Esophagus mucosa (tissue), 1 donor: ENCODE measurements around the gene SLC7A9. TPM values are rescaled to one million over a fixed set of nuclear protein-coding genes. Genes with fewer than 3 reads are reported as not detected.
A peak's percentile ranks its signal among the peaks of the same experiment; 100 is the strongest.
"Not testable (repeated sequence)": the region's sequence is repeated elsewhere in the genome, so short reads cannot be mapped to it uniquely, and the experiment has no call there.

Experiments used
- ATAC-seq: fragments of 200-7000 bp; cut with Tn5 transposase; one replicate; pipeline ENCODE4 v1.9.1; 2020
- total RNA-seq: library from RNA; stranded (reverse); gene quantifications from one replicate; pipeline ENCODE4 v1.2.4, GENCODE V29; 2023
- donor health status: DM: yes; HTN: yes; CAD: no.

The SLC7A9 gene
- total RNA-seq, 1 donor from 2014 or later: 0.08 TPM

DNA sequence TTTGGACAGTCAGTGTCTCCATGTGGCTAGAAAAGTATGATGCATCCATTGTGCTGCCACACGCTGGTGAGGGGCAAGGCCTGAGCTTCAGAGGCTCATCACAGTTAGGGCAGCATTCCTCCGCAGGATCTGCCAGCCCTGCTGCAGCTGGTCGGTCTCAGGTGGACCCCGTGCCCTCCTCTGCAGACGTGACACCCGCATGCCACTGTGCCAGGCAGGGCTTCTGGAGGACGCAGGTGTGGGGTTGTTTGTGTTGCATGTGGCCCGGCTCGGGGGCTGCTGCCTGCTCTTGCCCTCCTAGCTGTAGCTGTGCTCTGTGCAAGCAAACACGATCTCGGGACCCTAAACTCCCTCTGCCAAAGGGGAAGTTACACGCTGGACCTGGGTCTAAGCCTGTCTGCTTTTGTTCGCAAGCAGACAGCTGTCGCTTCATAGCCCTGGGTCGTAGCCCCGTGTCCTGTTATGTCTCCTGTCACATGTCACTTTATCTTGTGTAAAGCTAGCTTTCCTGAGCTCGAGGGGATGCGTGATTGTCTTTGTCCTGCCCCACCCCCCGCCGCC lies 45.3 kb downstream of the SLC7A9 start:
- peak; percentile 26 for ATAC-seq

- no peak for ATAC-seq
Observed at GRCh38 chr19:32823747-32824102, 45.8 kb downstream of the SLC7A9 start.

GRCh38 chr19:32822916-32823746 lies 46.4 kb downstream of the SLC7A9 start:
- ATAC-seq: no peak

DNA sequence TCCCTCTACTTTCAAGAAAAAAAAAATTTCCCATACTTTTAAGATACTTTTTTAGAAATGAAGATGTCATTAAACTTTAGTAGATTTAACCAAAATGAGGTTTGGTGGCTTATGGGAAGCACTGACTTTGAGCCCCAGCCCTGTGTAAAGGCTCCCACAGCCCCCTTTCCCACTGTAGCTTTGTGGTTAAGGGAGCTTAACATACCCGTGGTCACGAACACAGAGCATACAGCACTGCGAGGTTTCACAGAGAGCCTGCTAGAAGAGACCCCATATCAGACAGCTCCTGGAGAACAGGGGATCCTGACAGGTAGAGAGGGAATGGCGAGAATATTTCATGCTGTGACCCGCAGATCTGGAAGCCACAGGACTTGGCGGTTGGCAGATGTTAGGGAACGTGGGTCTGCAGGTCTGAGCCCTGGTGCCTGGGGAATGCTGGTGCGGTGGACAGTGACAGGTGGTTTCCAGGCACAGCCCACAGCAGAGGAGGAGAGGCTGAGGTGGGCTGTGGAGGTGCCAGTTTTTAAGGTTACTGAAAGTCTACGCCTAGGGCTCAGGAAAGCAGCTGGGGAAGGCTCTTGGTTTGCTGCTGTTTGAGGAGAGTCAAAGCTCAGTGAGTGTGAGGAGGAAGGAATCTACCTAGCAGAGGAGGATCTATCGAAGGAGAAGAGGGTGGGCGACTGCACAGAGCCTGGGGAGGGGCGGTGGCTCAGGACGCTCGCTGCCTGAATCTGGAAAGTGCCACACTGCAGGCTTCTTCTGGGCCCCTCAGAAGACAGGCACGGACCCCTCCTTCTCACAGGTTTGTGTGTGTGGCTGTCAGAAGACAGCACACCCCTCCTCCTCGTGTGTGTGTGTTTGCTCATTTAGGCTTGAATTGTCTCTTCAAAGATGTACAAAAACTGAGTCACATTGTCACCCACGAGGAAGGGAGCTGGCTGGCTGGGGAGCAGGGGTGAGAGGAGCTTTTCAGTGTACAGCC lies 49.9 kb downstream of the SLC7A9 start:
- ATAC-seq: no peak

- ATAC-seq: no peak
Observed at GRCh38 chr19:32818536-32818935, 51.0 kb downstream of the SLC7A9 start.

- no peak for ATAC-seq
Observed at GRCh38 chr19:32817569-32818476, 51.7 kb downstream of the SLC7A9 start.

DNA sequence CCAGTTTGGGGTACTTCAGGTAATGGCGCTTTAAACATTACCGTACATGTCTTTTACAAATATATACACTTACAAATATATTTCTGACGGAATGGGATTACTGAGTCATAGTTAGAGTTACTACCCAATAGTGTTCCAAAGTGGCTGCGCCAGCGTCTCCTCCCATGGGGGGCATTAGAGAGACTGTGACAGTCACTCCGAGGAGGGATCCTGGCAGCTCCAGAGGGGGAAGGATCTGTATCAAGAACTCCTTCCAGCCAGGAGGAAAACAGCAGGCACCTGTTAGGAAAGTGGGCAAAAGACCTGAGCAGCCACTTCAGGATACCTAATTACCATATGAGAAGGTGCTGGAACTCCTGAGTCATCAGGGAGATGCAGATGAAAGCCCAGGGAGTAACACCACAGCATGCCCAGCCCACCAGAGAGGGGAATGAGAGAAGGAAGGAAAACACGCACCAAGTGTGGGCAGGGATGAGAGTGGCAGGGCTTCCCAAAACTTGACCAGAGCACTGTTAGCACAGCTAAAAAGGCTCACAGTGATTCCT lies 52.9 kb downstream of the SLC7A9 start:
- ATAC-seq: no peak

DNA sequence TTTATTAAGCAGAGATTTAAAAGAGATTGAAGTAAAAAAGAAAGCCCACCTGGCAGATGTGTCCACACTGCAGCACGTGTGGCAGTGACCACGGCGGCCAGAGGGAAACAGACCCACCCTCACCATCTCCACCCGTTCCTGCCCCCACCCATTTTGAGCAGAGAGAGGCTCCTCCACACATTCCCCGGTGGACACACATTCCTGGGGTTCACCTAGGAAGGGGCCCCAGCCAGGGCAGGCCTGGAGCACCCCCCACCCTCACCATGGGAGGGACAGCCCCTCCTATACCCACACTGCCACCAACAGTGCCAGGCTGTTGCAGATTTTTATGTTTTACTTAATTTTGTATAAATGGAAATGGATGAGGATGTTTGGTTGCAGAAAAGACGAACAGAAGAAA lies 54.9 kb downstream of the SLC7A9 start:
- no peak for ATAC-seq

- no peak for ATAC-seq
Observed at GRCh38 chr19:32813862-32814425, 55.6 kb downstream of the SLC7A9 start.

DNA sequence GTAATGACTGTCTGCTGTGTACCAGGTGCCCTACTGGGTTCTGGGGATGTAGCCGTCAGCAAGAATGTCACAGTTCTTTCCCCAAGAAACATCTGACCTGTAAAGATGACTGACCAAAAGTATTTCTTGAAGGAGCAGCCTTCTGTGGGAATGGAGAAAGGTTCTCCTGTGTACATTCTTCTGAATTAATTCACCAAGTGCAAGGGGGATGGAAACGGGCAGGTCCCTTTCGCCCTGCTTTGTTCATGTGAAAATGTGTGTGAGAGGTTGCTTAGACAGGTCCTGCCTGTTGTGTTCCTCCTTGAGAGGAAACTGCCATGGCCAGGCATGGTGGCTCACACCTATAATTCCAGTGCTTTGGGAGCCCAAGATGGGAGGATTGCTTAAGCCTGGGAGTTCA lies 57.0 kb downstream of the SLC7A9 start:
- ATAC-seq: no peak

- peak; percentile 13 for ATAC-seq
Observed at GRCh38 chr19:32812036-32812435, 57.5 kb downstream of the SLC7A9 start.

GRCh38 chr19:32811151-32811550 lies 58.4 kb downstream of the SLC7A9 start:
- no peak for ATAC-seq

GRCh38 chr19:32810452-32810851 lies 59.1 kb downstream of the SLC7A9 start:
- ATAC-seq: no peak

GRCh38 chr19:32809754-32810153 lies 59.8 kb downstream of the SLC7A9 start:
- ATAC-seq: no peak

GRCh38 chr19:32809254-32809653 lies 60.3 kb downstream of the SLC7A9 start:
- ATAC-seq: peak; percentile 31

DNA sequence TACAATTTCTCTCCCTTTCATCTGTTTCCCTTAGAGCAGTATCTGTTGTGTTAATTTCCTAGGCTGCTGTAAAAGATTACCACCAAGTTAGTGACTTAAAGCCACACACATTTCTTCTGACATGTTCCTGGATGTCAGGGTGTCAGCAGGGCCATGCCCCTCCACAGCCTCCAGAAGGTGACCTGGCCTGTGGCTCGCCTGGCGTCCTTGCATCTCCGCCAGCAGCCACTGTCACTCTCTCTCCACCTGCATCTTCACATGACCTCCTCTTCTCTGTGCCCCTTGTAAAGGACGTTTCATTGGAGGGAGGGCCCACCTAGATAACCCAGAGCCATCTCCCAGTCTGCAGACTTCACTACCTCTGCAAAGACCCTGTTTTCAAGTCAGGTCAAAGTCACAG lies 61.3 kb downstream of the SLC7A9 start:
- ATAC-seq: no peak

GRCh38 chr19:32802840-32803239 lies 66.7 kb downstream of the SLC7A9 start:
- no peak for ATAC-seq

DNA sequence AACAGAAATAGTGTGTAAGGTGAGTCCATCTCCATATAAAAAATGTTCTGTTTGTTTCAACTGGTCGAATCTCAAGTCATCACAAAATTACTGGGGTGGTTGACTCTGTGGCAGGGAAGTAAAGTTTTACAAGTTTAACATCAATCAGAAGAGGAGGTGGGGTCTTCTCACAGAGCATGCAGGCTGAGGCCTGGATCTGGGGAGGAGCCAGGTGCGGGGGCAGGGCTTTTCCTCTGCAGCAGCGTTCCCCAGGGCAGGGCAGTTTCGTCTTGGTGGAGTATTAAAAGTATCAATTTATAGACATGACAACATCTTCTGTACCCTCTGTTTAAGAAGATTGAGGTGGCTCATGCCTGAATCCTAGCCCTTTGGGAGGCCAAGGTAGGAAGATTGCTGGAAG lies 68.8 kb downstream of the SLC7A9 start:
- ATAC-seq: no peak

DNA sequence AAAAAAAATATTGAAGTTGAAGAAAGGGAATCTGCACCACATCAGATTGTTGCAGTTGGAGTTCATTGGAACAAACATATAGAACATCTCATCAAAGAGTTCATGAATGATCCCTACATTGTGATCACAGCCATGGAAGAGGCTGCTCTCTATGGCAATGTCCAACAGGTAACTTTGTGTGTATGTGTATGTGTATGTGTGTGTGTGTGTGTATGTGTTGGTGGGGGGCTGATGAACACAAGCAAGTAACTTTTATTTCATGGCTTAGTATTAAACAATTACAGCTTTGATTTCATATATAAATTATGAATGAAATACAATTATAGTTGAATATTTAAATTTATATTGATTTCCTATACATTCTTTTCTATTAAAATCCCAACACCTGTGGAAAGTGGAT lies 69.4 kb downstream of the SLC7A9 start:
- ATAC-seq: no peak

DNA sequence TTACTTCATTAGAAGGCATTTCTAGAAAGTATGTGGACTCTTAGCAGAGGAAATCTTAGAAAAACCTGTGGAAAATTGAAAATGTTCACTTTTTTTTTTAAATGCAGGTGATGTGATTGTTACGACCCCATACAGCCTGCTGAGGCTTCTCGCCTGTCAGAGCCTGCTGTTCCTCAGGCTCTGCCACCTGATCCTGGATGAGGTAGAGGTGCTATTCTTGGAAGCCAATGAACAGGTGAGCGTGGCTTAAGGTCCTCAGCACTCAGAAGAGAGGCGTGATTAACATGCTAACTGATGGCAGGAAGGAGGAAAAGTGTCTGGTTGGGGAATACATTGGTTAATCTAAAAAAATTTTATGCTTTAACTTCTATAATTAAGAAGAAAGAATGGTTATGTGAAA lies 71.4 kb downstream of the SLC7A9 start:
- no peak for ATAC-seq

- no peak for ATAC-seq
Observed at GRCh38 chr19:32789429-32789828, 80.1 kb downstream of the SLC7A9 start.

DNA sequence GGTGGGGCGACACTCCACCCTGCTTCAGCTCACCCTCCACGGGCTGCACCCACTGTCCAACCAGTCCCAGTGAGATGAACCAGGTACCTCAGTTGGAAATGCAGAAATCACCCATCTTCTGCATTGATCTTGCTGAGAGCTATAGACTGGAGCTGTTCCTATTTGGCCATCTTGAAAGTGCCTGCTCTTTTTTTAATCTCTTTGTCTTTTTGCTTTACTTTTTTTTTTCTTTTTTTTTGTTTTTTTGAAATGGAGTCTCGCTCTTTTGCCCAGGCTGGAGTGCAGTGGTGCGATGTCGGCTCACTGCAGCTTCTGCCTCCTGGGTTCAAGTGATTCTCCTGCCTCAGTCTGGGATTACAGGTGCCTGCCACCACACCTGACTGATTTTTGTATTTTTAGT lies 81.7 kb downstream of the SLC7A9 start:
- not testable (repeated sequence) for ATAC-seq
